ENCODE data around the gene KCNJ11. TPM values are rescaled to one million over a fixed set of nuclear protein-coding genes. Genes with fewer than 3 reads are reported as not detected.

Gene KCNJ11
- total and polyA plus RNA-seq, 9 donors, result 0.31 to 0.92 (median 0.46) TPM; not detected in 2

- Histone ChIP-seq H3K27me3 (no peaks in the 10 kb centered on the region), H3K9me3 (no peaks in the 10 kb centered on the region), H3K36me3 (no peaks in the 10 kb centered on the region), H3K4me1 (ENCODE audit: insufficient read depth) (no peaks in the 10 kb centered on the region), H3K4me3 (no peak overlapping the region), H3K27ac (no peak overlapping the region)
- intact Hi-C loops (cut with DNase I), result loop anchor here in 1 of 4 donors (5.0 kb wide), 1 partner anchor 73 kb away; the partner anchor contains the start of gene NUCB2
- 89 to 93% (median 90%) methylated on average over 7 of the region's 7 CpGs for WGBS, 3 donors
- TF ChIP-seq POLR2A (IDR thresholded peaks at IDR 0.05) (no peak), CTCF (IDR thresholded peaks at IDR 0.05) (no peak), EP300 (IDR thresholded peaks at IDR 0.05) (no peak)
- DNase-seq, result no peak
Observed at GRCh38 chr11:17350455-17351171, 37.8 kb downstream of the KCNJ11 start.

- no peak for TF ChIP-seq POLR2A (IDR thresholded peaks at IDR 0.05)
- TF ChIP-seq CTCF (IDR thresholded peaks at IDR 0.05), result no peak
- no peak for TF ChIP-seq EP300 (IDR thresholded peaks at IDR 0.05)
- Histone ChIP-seq H3K36me3 (no peaks in the 10 kb centered on the region), H3K9me3 (no peaks in the 10 kb centered on the region), H3K4me3 (no peak overlapping the region), H3K4me1 (ENCODE audit: insufficient read depth) (no peaks in the 10 kb centered on the region), H3K27me3 (no peaks in the 10 kb centered on the region), H3K27ac (no peak overlapping the region)
- DNase-seq, result no peak
- WGBS, 3 donors, result 60 to 72% (median 61%) methylated on average over 1 of the region's 1 CpG
- intact Hi-C loops (cut with DNase I), result no loop called here
Observed at GRCh38 chr11:17347676-17348075, 40.8 kb downstream of the KCNJ11 start.

GRCh38 chr11:17343907-17344306 is 44.6 kb downstream of the KCNJ11 start:
- H3K27ac ChIP-seq, result no peak overlapping the region
- no peaks in the 10 kb centered on the region for H3K4me1 ChIP-seq (ENCODE audit: insufficient read depth)
- no peaks in the 10 kb centered on the region for H3K36me3 ChIP-seq
- TF ChIP-seq POLR2A (IDR thresholded peaks at IDR 0.05), result no peak
- TF ChIP-seq CTCF (IDR thresholded peaks at IDR 0.05), result no peak
- TF ChIP-seq EP300 (IDR thresholded peaks at IDR 0.05), result no peak
- no peaks in the 10 kb centered on the region for H3K9me3 ChIP-seq
- WGBS, 3 donors, result 63 to 90% (median 69%) methylated on average over 1 of the region's 1 CpG
- H3K27me3 ChIP-seq, result no peaks in the 10 kb centered on the region
- no peak for DNase-seq
- intact Hi-C loops (cut with DNase I), result no loop called here
- H3K4me3 ChIP-seq, result no peak overlapping the region

GRCh38 chr11:17343257-17343656 is 45.2 kb downstream of the KCNJ11 start:
- H3K27me3 ChIP-seq, result no peaks in the 10 kb centered on the region
- TF ChIP-seq EP300 (IDR thresholded peaks at IDR 0.05), result no peak
- no peak for TF ChIP-seq CTCF (IDR thresholded peaks at IDR 0.05)
- no peak for TF ChIP-seq POLR2A (IDR thresholded peaks at IDR 0.05)
- H3K36me3 ChIP-seq, result no peaks in the 10 kb centered on the region
- 97 to 100% (median 98%) methylated on average over 2 of the region's 2 CpGs for WGBS, 3 donors
- no peak overlapping the region for H3K4me3 ChIP-seq
- H3K4me1 ChIP-seq (ENCODE audit: insufficient read depth), result no peaks in the 10 kb centered on the region
- intact Hi-C loops (cut with DNase I), result no loop called here
- no peak overlapping the region for H3K27ac ChIP-seq
- DNase-seq, result no peak
- no peaks in the 10 kb centered on the region for H3K9me3 ChIP-seq

Other genes with a start within 250 kb of the KCNJ11 start
- gene PIK3C2A, start 180.7 kb downstream of the KCNJ11 start, total RNA-seq, result 10 to 100 TPM; 39.3 to 66.1 (median 55.0) TPM
- 10 to 100 TPM; 12.0 to 19.6 TPM for gene PIK3C2A, start 180.7 kb downstream of the KCNJ11 start, polyA plus RNA-seq
- gene NUCB2, start 111.9 kb downstream of the KCNJ11 start, total RNA-seq, result 100 to 1,000 TPM in 2 of 7 donors, 10 to 100 TPM in 5; 36.7 to 116 (median 86.1) TPM
- 100 to 1,000 TPM in 1 of 2 donors, 10 to 100 TPM in 1; 57.6 to 108 TPM for gene NUCB2, start 111.9 kb downstream of the KCNJ11 start, polyA plus RNA-seq
- 1 to 10 TPM; 2.4 to 7.7 (median 4.0) TPM for gene NCR3LG1, start 36.9 kb downstream of the KCNJ11 start, total RNA-seq
- 1 to 10 TPM in 1 of 2 donors, under 1 TPM in 1; 0.75 to 3.5 TPM for gene NCR3LG1, start 36.9 kb downstream of the KCNJ11 start, polyA plus RNA-seq
- 1 to 10 TPM in 1 of 7 donors, under 1 TPM in 4, not detected in 2; 0.43 to 1.1 (median 0.71) TPM for gene ABCC8, start 88.2 kb upstream of the KCNJ11 start, total RNA-seq
- gene ABCC8, start 88.2 kb upstream of the KCNJ11 start, polyA plus RNA-seq, result 1 to 10 TPM in 1 of 2 donors, under 1 TPM in 1; 0.38 to 1.8 TPM
- gene USH1C, start 155.8 kb upstream of the KCNJ11 start, total RNA-seq, result 1 to 10 TPM in 1 of 7 donors, under 1 TPM in 2, not detected in 4; 0.25 to 1.2 (median 0.80) TPM
- gene USH1C, start 155.8 kb upstream of the KCNJ11 start, polyA plus RNA-seq, result 1 to 10 TPM in 1 of 2 donors, not detected in 1; 1.2 TPM
- gene OTOG, start 158.6 kb upstream of the KCNJ11 start, total RNA-seq, result not detected
- not detected for gene OTOG, start 158.6 kb upstream of the KCNJ11 start, polyA plus RNA-seq

Data from ovary (tissue), 9 donors.